ENCODE data around the gene OAS2.
"Not testable (repeated sequence)": the region's sequence is repeated elsewhere in the genome, so short reads cannot be mapped to it uniquely, and the experiment has no call there.

OAS2 gene

DNA sequence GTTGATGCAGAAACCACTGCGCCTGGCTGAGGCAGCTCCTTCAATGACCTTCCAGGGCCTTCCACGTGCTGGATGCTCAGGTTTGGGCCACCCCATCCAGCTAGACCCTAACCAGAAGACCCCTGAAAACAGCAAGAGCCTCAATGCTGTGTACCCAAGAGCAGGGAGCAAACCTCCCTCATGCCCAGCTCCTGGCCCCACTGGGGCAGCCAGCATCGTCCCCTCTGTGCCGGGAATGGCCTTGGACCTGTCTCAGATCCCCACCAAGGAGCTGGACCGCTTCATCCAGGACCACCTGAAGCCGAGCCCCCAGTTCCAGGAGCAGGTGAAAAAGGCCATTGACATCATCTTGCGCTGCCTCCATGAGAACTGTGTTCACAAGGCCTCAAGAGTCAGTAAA is 29.5 kb upstream of the OAS2 start:
- no peak overlapping the region for H3K4me3 ChIP-seq (ENCODE audit: low read length)
- no peak for TF ChIP-seq CTCF (IDR thresholded peaks at IDR 0.05; ENCODE audit: insufficient read depth, low read depth, low read length, missing control alignments)
- no peak for DNase-seq (ENCODE audit: low read depth)

- no peak for DNase-seq (ENCODE audit: low read depth)
- no peak for TF ChIP-seq CTCF (IDR thresholded peaks at IDR 0.05; ENCODE audit: insufficient read depth, low read depth, low read length, missing control alignments)
- H3K4me3 ChIP-seq (ENCODE audit: low read length), result no peak overlapping the region
Observed at GRCh38 chr12:112950701-112951100, 27.6 kb upstream of the OAS2 start.

- not testable (repeated sequence) for DNase-seq (ENCODE audit: low read depth); H3K4me3 ChIP-seq (ENCODE audit: low read length)
Observed at GRCh38 chr12:112957125-112957524, 21.2 kb upstream of the OAS2 start.

GRCh38 chr12:112961074-112961473 is 17.2 kb upstream of the OAS2 start:
- H3K4me3 ChIP-seq (ENCODE audit: low read length), result no peak overlapping the region
- DNase-seq (ENCODE audit: low read depth), result no peak
- no peak for TF ChIP-seq CTCF (IDR thresholded peaks at IDR 0.05; ENCODE audit: insufficient read depth, low read depth, low read length, missing control alignments)

GRCh38 chr12:112961536-112961935 is 16.8 kb upstream of the OAS2 start:
- no peak overlapping the region for H3K4me3 ChIP-seq (ENCODE audit: low read length)
- no peak for DNase-seq (ENCODE audit: low read depth)
- no peak for TF ChIP-seq CTCF (IDR thresholded peaks at IDR 0.05; ENCODE audit: insufficient read depth, low read depth, low read length, missing control alignments)

DNA sequence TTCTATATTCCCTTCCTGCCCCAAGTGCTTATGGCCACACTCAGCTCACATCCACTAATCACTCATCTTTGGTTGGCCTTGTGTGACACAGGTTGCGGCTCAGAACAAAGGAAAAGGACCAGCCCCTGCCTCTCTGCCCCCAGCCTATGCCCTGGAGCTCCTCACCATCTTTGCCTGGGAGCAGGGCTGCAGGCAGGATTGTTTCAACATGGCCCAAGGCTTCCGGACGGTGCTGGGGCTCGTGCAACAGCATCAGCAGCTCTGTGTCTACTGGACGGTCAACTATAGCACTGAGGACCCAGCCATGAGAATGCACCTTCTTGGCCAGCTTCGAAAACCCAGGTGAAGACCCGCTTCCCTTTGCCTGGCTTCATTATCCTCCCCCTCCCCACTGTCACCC is 15.8 kb upstream of the OAS2 start:
- no peak overlapping the region for H3K4me3 ChIP-seq (ENCODE audit: low read length)
- no peak for TF ChIP-seq CTCF (IDR thresholded peaks at IDR 0.05; ENCODE audit: insufficient read depth, low read depth, low read length, missing control alignments)
- no peak for DNase-seq (ENCODE audit: low read depth)

GRCh38 chr12:112963227-112963861 is 15.0 kb upstream of the OAS2 start:
- H3K4me3 ChIP-seq (ENCODE audit: low read length), result no peak overlapping the region
- DNase-seq (ENCODE audit: low read depth), result no peak
- TF ChIP-seq CTCF (IDR thresholded peaks at IDR 0.05; ENCODE audit: insufficient read depth, low read depth, low read length, missing control alignments), result no peak

Measured in epithelial cell of esophagus (primary cell).